CD4-positive, alpha-beta T cell treated with Interleukin-6 for 4 hours (primary cell): ENCODE results near the gene BHLHE23.
"Not testable (repeated sequence)": the region's sequence is repeated elsewhere in the genome, so short reads cannot be mapped to it uniquely, and the experiment has no call there.

ENCODE experiments used
- DNase-seq: peaks from one replicate; pipeline ENCODE4 v3.0.0-alpha.2; 2020; ENCODE audit warnings: mixed read lengths

Gene BHLHE23

GRCh38 chr20:63042448-63043071 is 35.8 kb upstream of the BHLHE23 start:
- DNase-seq: no peak

DNA sequence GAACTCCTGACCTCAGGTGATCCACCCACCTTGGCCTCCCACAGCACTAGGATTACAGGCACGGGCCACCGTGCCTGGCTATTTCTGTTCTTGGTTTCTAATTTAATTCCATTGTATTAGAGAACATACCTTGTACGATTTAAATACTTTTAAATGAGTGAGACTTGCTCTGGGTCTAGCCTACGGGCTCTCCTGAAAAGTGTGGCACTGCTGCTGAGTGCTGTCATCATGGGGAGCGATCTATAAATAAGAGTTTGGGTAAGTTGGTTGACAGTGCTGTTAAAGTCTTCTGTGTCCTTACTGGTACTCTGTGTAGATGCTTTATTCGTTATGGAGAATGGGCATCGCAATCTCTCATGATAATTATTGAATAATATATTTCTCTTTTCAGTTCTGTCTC is 35.0 kb upstream of the BHLHE23 start:
- DNase-seq: no peak

GRCh38 chr20:63037669-63038268 is 31.0 kb upstream of the BHLHE23 start:
- no peak for DNase-seq

DNA sequence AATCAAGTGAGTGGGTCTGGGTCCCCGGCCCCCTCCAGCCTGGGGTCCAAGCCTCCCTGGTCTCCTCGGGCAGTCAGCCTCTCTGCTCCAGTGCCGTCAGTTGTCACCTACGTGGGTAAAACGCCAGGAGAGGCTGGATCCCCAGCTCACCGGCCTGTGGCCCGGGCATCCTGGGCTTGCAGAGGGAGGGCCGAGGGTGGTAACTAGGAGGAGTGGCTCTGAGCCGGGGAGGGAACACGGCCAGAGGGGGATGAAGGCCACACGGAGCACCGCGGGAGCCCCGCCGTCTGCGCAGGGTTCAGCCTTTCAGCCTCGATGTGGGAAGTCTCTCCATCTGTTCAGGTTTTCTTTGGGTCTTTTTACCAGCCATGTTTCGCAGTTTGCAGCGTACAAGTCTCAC is 29.5 kb upstream of the BHLHE23 start:
- DNase-seq: no peak

- no peak for DNase-seq
These were observed 28.9 kb upstream of the BHLHE23 start for GRCh38 chr20:63035603-63036185.

GRCh38 chr20:63034710-63035602 is 28.2 kb upstream of the BHLHE23 start:
- DNase-seq: not testable (repeated sequence)

- no peak for DNase-seq
These were observed 27.3 kb upstream of the BHLHE23 start for GRCh38 chr20:63033794-63034709.

DNA sequence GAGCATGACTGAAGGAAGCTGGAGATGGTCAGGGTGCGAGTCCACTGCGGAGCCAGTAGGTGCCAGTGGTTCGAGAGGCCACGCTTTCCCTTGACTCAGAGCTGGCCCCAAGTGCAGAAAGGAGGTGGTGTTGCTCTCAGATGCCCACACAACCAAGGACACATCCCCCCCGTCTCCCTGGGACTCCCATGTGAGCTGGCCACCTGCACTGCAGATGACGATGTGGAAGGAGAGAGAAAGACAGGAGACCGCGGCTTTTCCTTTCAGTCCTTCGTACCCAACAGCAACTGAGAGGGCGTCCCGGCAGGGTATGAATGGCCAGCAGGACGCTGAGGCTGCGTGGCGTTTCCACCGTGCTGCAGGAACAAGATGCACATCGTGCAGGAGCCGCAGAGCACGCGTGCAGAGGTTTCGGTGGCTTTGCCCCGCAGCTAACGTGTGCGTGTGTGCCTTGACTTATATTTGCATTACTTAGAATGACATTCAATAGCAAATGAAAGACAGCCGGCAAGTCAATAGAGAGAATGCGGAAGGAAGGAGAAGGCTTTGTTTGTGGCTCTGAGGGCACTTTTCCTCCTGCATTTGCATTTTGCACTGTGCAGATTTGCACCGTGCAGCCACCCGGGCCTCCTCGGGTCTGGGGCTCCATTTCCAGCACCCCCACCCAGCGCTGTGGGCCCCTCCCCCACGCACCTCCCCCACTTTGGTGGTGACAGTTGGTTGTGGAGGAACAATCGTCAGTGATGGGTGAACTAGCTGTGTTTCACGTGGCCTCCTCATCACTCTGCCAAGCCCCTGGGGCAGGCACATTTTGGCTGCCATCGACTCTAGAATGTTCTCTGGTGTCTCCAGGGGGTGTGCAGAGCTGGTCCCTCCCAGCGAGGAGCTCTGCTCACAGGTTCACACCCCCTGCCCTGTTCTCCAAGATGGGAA is 26.4 kb upstream of the BHLHE23 start:
- peak; percentile 30 for DNase-seq

DNA sequence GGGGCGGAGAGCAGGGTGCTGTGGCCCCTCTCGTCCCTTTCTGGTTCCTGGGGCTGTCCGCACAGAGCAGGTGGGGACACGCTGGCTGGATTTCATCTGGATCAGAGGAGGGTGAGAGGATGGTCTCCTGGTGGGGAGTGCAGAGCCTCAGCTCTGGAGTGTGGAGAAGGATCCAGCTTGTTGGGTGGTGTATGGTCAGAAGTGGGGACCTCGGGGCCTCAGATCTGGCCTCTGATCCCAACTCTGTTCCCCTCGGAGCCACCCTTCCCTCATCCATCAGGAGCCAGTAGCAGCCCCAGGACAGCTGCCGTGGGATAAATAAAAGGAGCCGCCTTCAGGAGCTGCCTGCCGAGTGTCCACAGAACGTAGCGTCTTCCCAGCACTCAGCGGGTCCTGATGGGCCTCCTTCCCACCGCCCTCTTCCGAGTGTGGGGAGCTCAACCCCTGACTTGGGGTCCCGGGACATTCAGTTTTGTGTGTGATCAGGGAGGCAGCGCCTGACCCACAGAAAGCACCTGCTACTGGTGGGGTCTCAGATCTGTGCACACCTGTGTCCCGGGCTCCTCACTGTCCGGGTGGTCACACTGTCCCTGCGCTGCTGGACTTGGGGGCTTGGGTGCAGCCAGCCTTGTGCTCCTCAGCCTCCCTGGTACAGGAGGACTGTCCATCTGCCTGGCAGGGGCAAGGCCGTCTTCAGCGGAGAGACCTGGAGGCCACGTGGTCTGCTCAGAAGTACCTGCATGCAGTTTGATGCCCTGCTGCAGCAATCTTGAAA is 25.4 kb upstream of the BHLHE23 start:
- no peak for DNase-seq

GRCh38 chr20:63031251-63032014 is 24.7 kb upstream of the BHLHE23 start:
- DNase-seq: no peak

DNA sequence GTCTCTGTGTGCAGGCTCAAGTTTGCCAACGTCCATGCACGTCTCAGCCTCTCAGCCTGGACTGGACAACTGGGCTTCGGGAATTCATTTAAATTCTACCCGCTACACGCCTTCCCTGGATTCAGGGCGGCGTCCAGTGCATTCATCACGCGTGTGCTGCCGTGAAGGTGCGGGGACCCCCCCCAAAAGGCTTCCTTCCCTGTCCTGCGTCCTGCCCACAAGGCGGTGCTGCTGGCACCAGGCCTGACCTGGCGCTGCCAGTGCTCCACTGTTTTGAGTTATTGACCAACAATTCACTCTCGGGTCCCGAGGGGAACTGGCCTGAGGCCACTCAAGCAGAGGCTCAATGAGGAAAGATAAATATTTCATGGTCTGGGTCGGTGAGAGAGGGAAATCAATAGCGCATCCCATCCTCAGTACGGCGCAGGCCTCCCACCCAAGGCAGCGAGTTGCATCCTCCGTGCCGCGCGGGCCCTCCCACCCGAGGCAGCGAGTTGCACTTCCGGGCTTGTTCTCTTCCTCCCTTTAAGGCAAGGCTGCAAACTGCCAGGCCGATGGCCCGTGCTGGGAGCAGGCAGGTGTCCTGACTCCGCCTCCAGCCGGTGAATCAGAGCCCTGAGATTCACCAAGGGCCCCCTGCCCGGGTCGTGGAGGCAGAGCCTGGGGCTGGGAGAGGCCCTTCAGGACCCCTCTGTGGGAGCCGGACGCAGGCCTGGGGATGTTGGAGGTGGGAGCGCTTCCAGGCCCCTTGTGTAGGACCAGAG is 22.8 kb upstream of the BHLHE23 start:
- DNase-seq: peak; percentile 47

GRCh38 chr20:63028461-63028921 is 21.7 kb upstream of the BHLHE23 start:
- DNase-seq: no peak

DNA sequence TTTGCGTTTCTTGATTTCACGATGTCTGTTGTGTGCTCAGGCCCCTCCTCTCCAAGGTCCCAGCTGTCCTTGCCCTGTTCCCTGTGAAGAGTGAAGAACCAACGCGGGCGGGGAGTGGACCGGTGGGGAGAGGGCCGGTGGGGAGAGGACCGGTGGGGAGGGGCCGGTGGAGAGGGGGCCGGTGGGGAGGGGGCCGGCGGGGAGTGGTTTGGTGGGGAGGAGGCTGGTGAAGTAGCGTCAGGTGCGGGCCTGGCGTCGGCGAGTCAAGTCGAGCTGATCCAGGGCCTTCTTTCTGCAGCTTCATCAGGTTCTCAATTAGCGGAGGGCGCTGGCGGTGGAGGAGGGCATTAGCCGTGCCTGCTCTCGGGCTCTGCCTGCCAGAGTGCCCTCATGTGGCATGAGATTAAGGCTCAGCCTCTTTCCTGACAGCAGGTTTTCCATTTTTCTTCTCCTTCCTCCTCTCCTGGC is 21.2 kb upstream of the BHLHE23 start:
- peak; percentile 7 for DNase-seq

- no peak for DNase-seq
These were observed 20.6 kb upstream of the BHLHE23 start for GRCh38 chr20:63027221-63027921.

DNA sequence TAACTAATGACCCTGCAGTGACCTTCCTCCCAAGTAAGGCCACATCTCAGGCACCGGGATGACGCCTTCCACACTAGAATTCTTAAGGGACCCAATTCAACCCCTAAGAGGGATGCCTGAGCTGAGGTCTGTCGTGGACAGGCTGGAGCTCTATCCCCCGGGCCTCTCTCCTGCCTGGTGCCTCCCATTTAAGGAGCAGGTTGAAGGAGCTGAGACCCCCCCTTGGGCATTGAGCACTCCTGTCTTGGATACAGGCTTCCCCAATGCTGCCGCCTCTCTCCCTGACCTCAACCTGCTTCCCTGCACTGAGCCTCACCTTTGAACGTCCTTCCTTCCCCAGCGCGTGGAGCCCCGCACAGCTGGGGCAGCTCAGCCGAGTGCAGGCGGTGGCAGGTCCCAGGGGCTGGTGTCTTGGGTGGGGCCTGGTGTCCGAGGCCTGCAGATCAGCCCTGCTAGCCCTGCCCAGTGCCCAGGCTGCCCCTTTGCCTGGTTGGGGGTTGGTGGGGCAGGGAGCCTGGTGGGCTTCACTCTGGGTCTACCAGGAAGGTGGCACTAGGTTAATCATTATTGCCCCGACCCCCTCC is 19.9 kb upstream of the BHLHE23 start:
- DNase-seq: no peak

- DNase-seq: peak; percentile 42
These were observed 19.0 kb upstream of the BHLHE23 start for GRCh38 chr20:63025534-63026331.
